Suprapubic skin (tissue), 3 donors: ENCODE measurements around the gene RBM12.

ENCODE experiments used
- CTCF ChIP-seq, 2 donors: fragments of 200-600 bp in 1 of 2; fragments of 450-650 bp in 1 of 2; sonication (generic) in 1 of 2; IDR thresholded peaks; one replicate each; pipeline ENCODE4 v1.5.1; 2016 to 2019; ENCODE audit warnings: antibody characterized with exemption in 2 of 2, mild to moderate bottlenecking in 1 of 2, moderate library complexity in 1 of 2
- POLR2A ChIP-seq, 2 donors: fragments of 450-650 bp; IDR thresholded peaks; one replicate each; pipeline ENCODE4 v1.6.1; 2017; ENCODE audit warnings: antibody characterized with exemption in 2 of 2, mild to moderate bottlenecking in 2 of 2, moderate library complexity in 2 of 2

GRCh38 chr20:35654415-35654814 lies 10.3 kb downstream of the RBM12 start:
- TF ChIP-seq POLR2A (IDR thresholded peaks at IDR 0.05), result no peak
- TF ChIP-seq CTCF (IDR thresholded peaks at IDR 0.05), result no peak
